ENCODE measurements around the gene TUBGCP6. TPM values are rescaled to one million over a fixed set of nuclear protein-coding genes. Genes with fewer than 3 reads are reported as not detected.

The TUBGCP6 gene
- total RNA-seq, 1 donor from 2014 or later = 65.9 TPM

GRCh38 chr22:50248196-50249081 lies 3.6 kb upstream of the TUBGCP6 start:
- peaks cover 1% of the 10 kb centered on the region for H3K36me3 Mint-ChIP-seq
- no peaks in the 10 kb centered on the region for H3K27me3 Mint-ChIP-seq (ENCODE audit: low read depth)
- H3K9me3 Mint-ChIP-seq = no peaks in the 10 kb centered on the region
- peak overlapping the region; percentile 36 for H3K4me3 Mint-ChIP-seq
- DNase-seq (ENCODE audit: low spot score in 2 of 2, unreplicated experiment in 2 of 2) = no peak
- TF ChIP-seq CTCF (IDR thresholded peaks at IDR 0.05; ENCODE audit: unreplicated experiment) = no peak
- peaks cover 20% of the 10 kb centered on the region for H3K4me1 Mint-ChIP-seq
- H3K27ac Mint-ChIP-seq = no peak overlapping the region

GRCh38 chr22:50247748-50248147 lies 2.9 kb upstream of the TUBGCP6 start:
- H3K36me3 Mint-ChIP-seq = peaks cover 1% of the 10 kb centered on the region
- no peak overlapping the region for H3K27ac Mint-ChIP-seq
- no peak for TF ChIP-seq CTCF (IDR thresholded peaks at IDR 0.05; ENCODE audit: unreplicated experiment)
- DNase-seq (ENCODE audit: low spot score in 2 of 2, unreplicated experiment in 2 of 2) = no peak
- H3K4me1 Mint-ChIP-seq = peaks cover 24% of the 10 kb centered on the region
- no peaks in the 10 kb centered on the region for H3K9me3 Mint-ChIP-seq
- no peaks in the 10 kb centered on the region for H3K27me3 Mint-ChIP-seq (ENCODE audit: low read depth)
- H3K4me3 Mint-ChIP-seq = peak overlapping the region; percentile 36

GRCh38 chr22:50246242-50247175 lies 1.7 kb upstream of the TUBGCP6 start:
- Mint-ChIP-seq H3K36me3 (peaks cover 1% of the 10 kb centered on the region), H3K4me3 (peak overlapping the region; percentile 100), H3K9me3 (no peaks in the 10 kb centered on the region), H3K27me3 (ENCODE audit: low read depth) (no peaks in the 10 kb centered on the region), H3K27ac (peak overlapping the region; percentile 25), H3K4me1 (peaks cover 35% of the 10 kb centered on the region)
- no peak for DNase-seq (ENCODE audit: low spot score in 2 of 2, unreplicated experiment in 2 of 2)
- peak; percentile 20 for TF ChIP-seq CTCF (IDR thresholded peaks at IDR 0.05; ENCODE audit: unreplicated experiment)

GRCh38 chr22:50245214-50246072 lies 620 bp upstream of the TUBGCP6 start:
- peaks cover 3% of the 10 kb centered on the region for H3K36me3 Mint-ChIP-seq
- peak overlapping the region; percentile 100 for H3K4me3 Mint-ChIP-seq
- DNase-seq (ENCODE audit: low spot score in 2 of 2, unreplicated experiment in 2 of 2) = no peak
- no peak for TF ChIP-seq CTCF (IDR thresholded peaks at IDR 0.05; ENCODE audit: unreplicated experiment)
- no peaks in the 10 kb centered on the region for H3K9me3 Mint-ChIP-seq
- peak overlapping the region; percentile 100 for H3K27ac Mint-ChIP-seq
- no peaks in the 10 kb centered on the region for H3K27me3 Mint-ChIP-seq (ENCODE audit: low read depth)
- H3K4me1 Mint-ChIP-seq = peaks cover 39% of the 10 kb centered on the region

Data from mesothelial cell of epicardium (in vitro differentiated cells).